ENCODE data around the gene SFMBT1.
A peak's percentile ranks its signal among the peaks of the same experiment; 100 is the strongest.

SFMBT1 gene

GRCh38 chr3:52917044-52917443, 128.8 kb downstream of the SFMBT1 start:
- H3K27me3 Mint-ChIP-seq (ENCODE audit: low read depth) = no peaks in the 10 kb centered on the region
- peaks cover 21% of the 10 kb centered on the region for H3K36me3 Mint-ChIP-seq (ENCODE audit: low read depth)
- peaks cover 2% of the 10 kb centered on the region for H3K4me1 Mint-ChIP-seq (ENCODE audit: low read depth)
- H3K4me3 Mint-ChIP-seq = no peak overlapping the region
- no peak overlapping the region for H3K27ac Mint-ChIP-seq
- no peaks in the 10 kb centered on the region for H3K9me3 Mint-ChIP-seq

- Mint-ChIP-seq H3K4me1 (ENCODE audit: low read depth) (no peaks in the 10 kb centered on the region), H3K27ac (no peak overlapping the region), H3K36me3 (ENCODE audit: low read depth) (peaks cover 23% of the 10 kb centered on the region), H3K4me3 (no peak overlapping the region), H3K9me3 (no peaks in the 10 kb centered on the region), H3K27me3 (ENCODE audit: low read depth) (no peaks in the 10 kb centered on the region)
Measured at GRCh38 chr3:52915294-52915693, 130.6 kb downstream of the SFMBT1 start.

GRCh38 chr3:52912885-52913731, 132.8 kb downstream of the SFMBT1 start:
- Mint-ChIP-seq H3K9me3 (no peaks in the 10 kb centered on the region), H3K27ac (no peak overlapping the region), H3K4me1 (ENCODE audit: low read depth) (no peaks in the 10 kb centered on the region), H3K36me3 (ENCODE audit: low read depth) (peaks cover 13% of the 10 kb centered on the region), H3K27me3 (ENCODE audit: low read depth) (no peaks in the 10 kb centered on the region), H3K4me3 (no peak overlapping the region)

- Mint-ChIP-seq H3K4me1 (ENCODE audit: low read depth) (no peaks in the 10 kb centered on the region), H3K27ac (no peak overlapping the region), H3K36me3 (ENCODE audit: low read depth) (peaks cover 24% of the 10 kb centered on the region), H3K9me3 (no peaks in the 10 kb centered on the region), H3K4me3 (no peak overlapping the region), H3K27me3 (ENCODE audit: low read depth) (no peaks in the 10 kb centered on the region)
Measured at GRCh38 chr3:52910823-52911222, 135.1 kb downstream of the SFMBT1 start.

- Mint-ChIP-seq H3K9me3 (no peaks in the 10 kb centered on the region), H3K4me1 (ENCODE audit: low read depth) (no peaks in the 10 kb centered on the region), H3K36me3 (ENCODE audit: low read depth) (peaks cover 27% of the 10 kb centered on the region), H3K4me3 (no peak overlapping the region), H3K27ac (no peak overlapping the region), H3K27me3 (ENCODE audit: low read depth) (no peaks in the 10 kb centered on the region)
Measured at GRCh38 chr3:52907497-52907896, 138.4 kb downstream of the SFMBT1 start.

GRCh38 chr3:52904552-52904951, 141.3 kb downstream of the SFMBT1 start:
- H3K36me3 Mint-ChIP-seq (ENCODE audit: low read depth) = peaks cover 23% of the 10 kb centered on the region
- H3K4me3 Mint-ChIP-seq = no peak overlapping the region
- H3K27ac Mint-ChIP-seq = no peak overlapping the region
- no peaks in the 10 kb centered on the region for H3K9me3 Mint-ChIP-seq
- H3K4me1 Mint-ChIP-seq (ENCODE audit: low read depth) = no peaks in the 10 kb centered on the region
- H3K27me3 Mint-ChIP-seq (ENCODE audit: low read depth) = no peaks in the 10 kb centered on the region

GRCh38 chr3:52904000-52904399, 141.9 kb downstream of the SFMBT1 start:
- Mint-ChIP-seq H3K27me3 (ENCODE audit: low read depth) (no peaks in the 10 kb centered on the region), H3K27ac (no peak overlapping the region), H3K9me3 (no peaks in the 10 kb centered on the region), H3K36me3 (ENCODE audit: low read depth) (peaks cover 23% of the 10 kb centered on the region), H3K4me3 (no peak overlapping the region), H3K4me1 (ENCODE audit: low read depth) (no peaks in the 10 kb centered on the region)

GRCh38 chr3:52897130-52898122, 148.4 kb downstream of the SFMBT1 start, which contains the start of gene STIMATE:
TSS of gene STIMATE (minus strand) at chr3:52897548. CDS start at chr3:52897450, 98 bp downstream.
- Mint-ChIP-seq H3K27ac (peak within 1 kb of the TSS; percentile 76), H3K27me3 (ENCODE audit: low read depth) (no peaks in the 10 kb centered on the region)

GRCh38 chr3:52896613-52897012, 149.3 kb downstream of the SFMBT1 start:
- peak overlapping the region; percentile 99 for H3K4me3 Mint-ChIP-seq
- peak overlapping the region; percentile 76 for H3K27ac Mint-ChIP-seq
- H3K9me3 Mint-ChIP-seq = no peaks in the 10 kb centered on the region
- H3K4me1 Mint-ChIP-seq (ENCODE audit: low read depth) = peaks cover 47% of the 10 kb centered on the region
- peaks cover 10% of the 10 kb centered on the region for H3K36me3 Mint-ChIP-seq (ENCODE audit: low read depth)
- no peaks in the 10 kb centered on the region for H3K27me3 Mint-ChIP-seq (ENCODE audit: low read depth)

More at GRCh38 chr3:52897130-52898122, 148.4 kb downstream of the SFMBT1 start, which contains the start of gene STIMATE:
- H3K36me3 Mint-ChIP-seq (ENCODE audit: low read depth) = peaks cover 10% of the 10 kb centered on the region
- peaks cover 41% of the 10 kb centered on the region for H3K4me1 Mint-ChIP-seq (ENCODE audit: low read depth)
- peak within 1 kb of the TSS; percentile 99 for H3K4me3 Mint-ChIP-seq
- no peaks in the 10 kb centered on the region for H3K9me3 Mint-ChIP-seq

- Mint-ChIP-seq H3K4me1 (ENCODE audit: low read depth) (peaks cover 47% of the 10 kb centered on the region), H3K4me3 (peak overlapping the region; percentile 99), H3K9me3 (no peaks in the 10 kb centered on the region), H3K36me3 (ENCODE audit: low read depth) (peaks cover 10% of the 10 kb centered on the region), H3K27ac (peak overlapping the region; percentile 76), H3K27me3 (ENCODE audit: low read depth) (no peaks in the 10 kb centered on the region)
Measured at GRCh38 chr3:52896151-52896550, 149.7 kb downstream of the SFMBT1 start.

- H3K27ac Mint-ChIP-seq = peak overlapping the region; percentile 67
- H3K27me3 Mint-ChIP-seq (ENCODE audit: low read depth) = no peaks in the 10 kb centered on the region
- H3K4me1 Mint-ChIP-seq (ENCODE audit: low read depth) = peaks cover 47% of the 10 kb centered on the region
- peaks cover 6% of the 10 kb centered on the region for H3K36me3 Mint-ChIP-seq (ENCODE audit: low read depth)
- no peaks in the 10 kb centered on the region for H3K9me3 Mint-ChIP-seq
- H3K4me3 Mint-ChIP-seq = peak overlapping the region; percentile 99
Measured at GRCh38 chr3:52895418-52895817, 150.5 kb downstream of the SFMBT1 start.

- Mint-ChIP-seq H3K4me1 (ENCODE audit: low read depth) (peaks cover 50% of the 10 kb centered on the region), H3K27ac (no peak overlapping the region), H3K27me3 (ENCODE audit: low read depth) (no peaks in the 10 kb centered on the region), H3K4me3 (no peak overlapping the region), H3K36me3 (ENCODE audit: low read depth) (peaks cover 6% of the 10 kb centered on the region), H3K9me3 (no peaks in the 10 kb centered on the region)
Measured at GRCh38 chr3:52894756-52895155, 151.1 kb downstream of the SFMBT1 start.

- Mint-ChIP-seq H3K27ac (no peak overlapping the region), H3K4me3 (peak overlapping the region; percentile 62), H3K36me3 (ENCODE audit: low read depth) (peaks cover 6% of the 10 kb centered on the region), H3K4me1 (ENCODE audit: low read depth) (peaks cover 50% of the 10 kb centered on the region), H3K27me3 (ENCODE audit: low read depth) (no peaks in the 10 kb centered on the region), H3K9me3 (no peaks in the 10 kb centered on the region)
Measured at GRCh38 chr3:52893723-52894122, 152.2 kb downstream of the SFMBT1 start.

- peak overlapping the region; percentile 62 for H3K4me3 Mint-ChIP-seq
- H3K27ac Mint-ChIP-seq = peak overlapping the region; percentile 74
- peaks cover 6% of the 10 kb centered on the region for H3K36me3 Mint-ChIP-seq (ENCODE audit: low read depth)
- H3K27me3 Mint-ChIP-seq (ENCODE audit: low read depth) = no peaks in the 10 kb centered on the region
- peaks cover 49% of the 10 kb centered on the region for H3K4me1 Mint-ChIP-seq (ENCODE audit: low read depth)
- H3K9me3 Mint-ChIP-seq = no peaks in the 10 kb centered on the region
Measured at GRCh38 chr3:52892625-52893311, 153.1 kb downstream of the SFMBT1 start.
